HG03064 (cell line): ENCODE data around the gene SPAG6.

Experiments used
- ATAC-seq: cut with Tn5 transposase; IDR thresholded peaks from one replicate; pipeline ENCODE4 v1.9.1; 2021; ENCODE audit warnings: low read depth; ENCODE audit not compliant: unreplicated experiment

Gene SPAG6

DNA sequence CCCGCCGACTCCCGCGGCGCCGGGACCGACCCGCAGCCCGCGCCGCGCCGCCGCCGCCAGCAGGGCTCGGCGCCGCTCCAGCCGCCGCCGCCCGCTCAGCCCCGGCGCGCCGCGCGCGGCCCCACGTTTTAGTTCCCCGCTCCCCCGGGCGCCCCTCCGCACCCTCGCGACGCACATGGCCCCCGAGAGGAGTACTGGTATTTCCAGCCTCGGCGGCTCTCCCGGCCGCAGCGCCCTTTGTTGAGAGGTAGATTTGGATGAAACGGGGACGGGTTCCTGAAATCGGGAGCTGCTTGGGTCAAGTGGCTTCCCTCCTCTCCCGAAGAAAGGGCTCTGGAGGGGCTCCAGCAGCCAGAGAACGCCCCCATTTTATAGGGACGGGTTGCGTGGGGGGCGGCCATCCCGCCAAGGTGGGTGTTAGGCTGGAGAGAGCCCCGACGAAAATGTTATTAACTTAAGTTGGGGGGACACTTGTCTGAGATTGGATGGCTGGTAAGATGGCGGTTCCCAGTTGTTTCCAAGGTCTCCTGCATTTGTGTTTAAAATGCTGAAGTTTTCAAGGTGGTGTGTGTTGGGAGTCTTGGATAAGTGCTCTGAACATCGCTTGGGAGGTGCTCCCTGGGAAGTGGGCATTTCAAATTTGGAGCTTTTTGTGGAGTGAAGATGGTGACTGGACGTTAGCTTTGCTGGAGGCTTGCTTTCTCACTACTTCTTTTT is 23.2 kb upstream of the SPAG6 start:
- no peak for ATAC-seq

DNA sequence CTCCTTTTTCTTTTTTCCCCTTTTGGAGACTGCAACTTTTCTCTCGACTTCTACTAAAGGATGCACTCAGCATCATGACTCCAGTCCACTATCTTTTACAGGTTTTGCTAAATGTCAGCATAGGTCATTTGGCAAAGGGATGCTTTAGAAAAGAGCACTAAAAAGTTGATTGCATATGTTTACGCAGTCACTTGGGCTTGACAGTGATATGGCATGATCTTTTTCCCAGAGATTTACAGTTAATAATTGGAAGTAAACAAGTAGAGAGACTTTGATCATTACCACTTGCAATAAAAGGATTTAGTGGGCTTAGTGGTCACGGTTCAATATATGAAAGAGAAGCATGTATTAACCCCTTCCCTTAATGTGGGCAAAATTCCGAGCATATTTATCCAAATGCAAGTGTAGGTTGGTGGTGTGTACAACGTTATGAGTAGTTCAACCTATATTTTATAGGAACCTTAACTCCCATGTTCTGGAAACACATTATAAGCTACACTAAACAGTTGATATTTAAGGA is 22.6 kb upstream of the SPAG6 start:
- no peak for ATAC-seq

DNA sequence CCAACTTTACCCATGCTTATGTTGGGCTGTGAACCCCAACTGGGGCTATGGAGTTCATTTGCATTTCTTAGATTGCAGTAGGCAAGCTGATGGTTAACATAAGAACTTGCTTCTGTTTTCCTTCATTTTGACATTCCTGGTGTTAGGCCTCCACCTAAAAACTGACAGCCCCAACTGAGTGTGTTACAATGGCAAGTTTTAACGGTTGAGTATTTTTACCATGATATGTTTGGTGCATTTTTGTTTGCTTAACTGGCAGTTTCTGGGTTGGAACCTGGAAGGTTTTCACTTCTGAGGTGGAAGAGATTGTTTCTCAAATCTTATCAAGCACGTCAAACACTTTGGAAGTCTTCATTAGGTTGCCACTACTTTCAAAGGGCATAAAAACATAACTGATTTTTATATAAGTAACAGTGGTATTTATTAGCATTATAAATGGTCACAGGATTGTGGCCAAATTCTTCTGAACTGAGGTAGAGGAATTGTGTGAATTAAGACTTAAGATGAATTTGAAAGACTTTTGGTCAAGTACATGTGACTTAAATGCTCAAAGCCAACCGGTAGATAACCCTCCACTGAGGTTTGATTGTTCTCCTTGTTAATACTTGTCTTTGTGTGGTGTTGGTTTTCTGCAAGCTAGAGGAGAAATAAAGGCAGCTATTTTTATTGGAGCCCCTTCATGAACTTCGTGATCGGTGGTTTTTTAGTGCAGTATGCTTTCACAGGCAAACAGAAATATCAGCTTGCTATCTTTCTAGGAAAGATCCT is 21.6 kb upstream of the SPAG6 start:
- no peak for ATAC-seq

DNA sequence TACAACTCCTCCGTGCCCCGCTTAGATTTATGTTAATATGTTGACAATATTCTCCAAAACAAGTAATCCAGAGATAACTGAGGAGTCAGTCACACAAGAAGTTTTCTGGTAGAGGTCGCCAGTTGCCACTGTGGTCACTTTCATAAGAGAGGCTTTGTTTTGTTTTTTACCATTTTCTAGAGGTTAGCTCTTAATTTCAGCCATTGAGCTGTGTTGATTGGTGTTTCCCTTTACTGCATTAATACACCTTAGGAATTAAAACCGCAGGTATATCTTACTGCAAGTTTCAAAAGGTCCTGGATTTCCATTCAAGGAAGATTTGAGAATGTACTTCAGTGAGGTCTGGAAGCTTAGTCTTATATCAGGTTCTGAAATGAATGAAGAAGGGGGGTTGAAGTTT is 20.9 kb upstream of the SPAG6 start:
- no peak for ATAC-seq

DNA sequence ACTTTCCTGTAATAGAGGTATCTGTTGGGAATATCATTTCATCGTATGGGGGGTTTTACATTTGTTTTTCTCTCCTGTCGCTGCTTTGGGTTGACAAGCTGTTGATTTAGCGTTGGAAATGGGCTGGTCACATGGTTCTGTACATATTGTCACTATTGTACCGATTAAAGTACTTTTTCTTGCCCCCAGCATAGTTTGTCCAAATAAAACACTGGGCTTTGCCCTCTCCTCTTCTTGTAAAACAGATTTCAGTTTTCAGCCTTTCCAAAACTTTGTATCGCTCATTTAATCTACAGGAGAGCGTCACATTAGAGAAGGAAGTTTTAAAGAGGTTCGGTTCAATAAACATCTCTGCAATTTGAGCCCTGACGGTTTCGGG is 20.4 kb upstream of the SPAG6 start:
- ATAC-seq, result no peak

DNA sequence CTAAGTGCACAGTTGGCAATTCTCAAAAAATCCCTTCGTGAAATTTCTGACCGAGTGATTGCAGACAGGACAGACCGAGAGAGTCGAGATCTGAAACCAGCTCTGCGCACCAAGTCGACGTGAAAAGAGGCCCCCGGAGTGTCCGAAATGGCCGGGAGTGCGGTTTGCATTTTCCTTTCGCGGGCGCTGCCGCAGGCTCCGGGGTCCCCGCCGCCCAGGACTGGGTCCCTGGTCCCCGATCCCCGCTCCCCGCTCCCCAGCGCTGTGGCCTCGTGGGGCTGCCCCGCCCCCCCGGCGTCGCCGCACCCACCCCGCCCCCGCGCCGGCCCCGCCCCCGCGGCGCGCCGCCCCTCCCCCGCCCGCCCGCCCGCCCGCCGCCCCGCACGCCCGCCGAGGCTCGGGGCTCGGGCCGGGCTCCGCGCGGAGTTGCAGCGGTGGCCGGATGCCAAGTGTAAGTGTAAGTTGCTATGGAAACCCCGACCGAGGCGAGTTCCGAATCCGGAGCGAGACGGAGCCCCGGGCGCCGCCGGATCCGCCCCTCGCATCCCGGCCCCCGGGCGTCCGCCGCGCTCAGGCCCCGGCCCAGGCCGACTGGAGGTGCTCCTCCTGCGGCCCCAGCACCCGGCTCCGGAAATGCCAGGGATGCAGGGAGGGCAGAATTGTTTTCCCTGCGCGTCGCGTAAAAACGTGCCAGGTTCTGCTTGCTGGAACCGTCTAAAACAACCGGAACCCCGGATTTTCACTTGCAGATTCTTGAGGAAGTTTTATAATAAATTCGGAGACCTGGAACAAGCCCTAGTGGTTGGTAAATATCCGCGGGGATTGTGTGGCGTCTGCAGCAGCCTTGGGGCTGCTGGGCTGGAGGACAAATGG is 19.8 kb upstream of the SPAG6 start:
- ATAC-seq, result peak; percentile 39

DNA sequence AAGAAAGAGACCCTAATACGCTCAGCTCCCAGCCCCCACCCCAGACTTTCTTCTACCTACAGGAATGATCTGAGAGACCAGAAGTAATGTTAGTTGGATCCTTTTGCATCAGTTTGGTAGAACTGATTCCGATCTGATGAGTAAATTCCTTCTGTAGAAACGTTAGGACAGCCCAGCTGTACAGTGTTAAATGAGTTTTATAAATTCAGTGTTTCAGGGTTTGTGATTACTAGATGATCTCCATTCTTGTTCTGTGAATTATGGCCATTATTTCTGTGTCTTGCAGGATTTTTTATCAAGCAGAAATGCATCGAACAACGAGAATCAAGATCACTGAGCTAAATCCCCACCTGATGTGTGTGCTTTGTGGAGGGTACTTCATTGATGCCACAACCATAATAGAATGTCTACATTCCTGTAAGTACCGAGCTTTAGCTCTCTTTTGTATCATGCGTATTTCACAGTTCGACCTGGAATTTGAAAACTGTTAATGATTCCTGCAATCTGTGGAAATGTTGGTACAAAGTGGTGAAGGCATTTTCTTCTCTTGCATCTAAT is 19.1 kb upstream of the SPAG6 start:
- ATAC-seq, result no peak

DNA sequence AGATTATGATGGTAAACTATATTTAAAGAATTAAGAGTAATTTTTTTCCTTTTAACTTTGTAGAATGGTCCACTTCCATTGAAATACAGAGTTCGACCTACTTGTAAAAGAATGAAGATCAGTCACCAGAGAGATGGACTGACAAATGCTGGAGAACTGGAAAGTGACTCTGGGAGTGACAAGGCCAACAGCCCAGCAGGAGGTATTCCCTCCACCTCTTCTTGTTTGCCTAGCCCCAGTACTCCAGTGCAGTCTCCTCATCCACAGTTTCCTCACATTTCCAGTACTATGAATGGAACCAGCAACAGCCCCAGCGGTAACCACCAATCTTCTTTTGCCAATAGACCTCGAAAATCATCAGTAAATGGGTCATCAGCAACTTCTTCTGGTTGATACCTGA is 16.1 kb upstream of the SPAG6 start:
- no peak for ATAC-seq

DNA sequence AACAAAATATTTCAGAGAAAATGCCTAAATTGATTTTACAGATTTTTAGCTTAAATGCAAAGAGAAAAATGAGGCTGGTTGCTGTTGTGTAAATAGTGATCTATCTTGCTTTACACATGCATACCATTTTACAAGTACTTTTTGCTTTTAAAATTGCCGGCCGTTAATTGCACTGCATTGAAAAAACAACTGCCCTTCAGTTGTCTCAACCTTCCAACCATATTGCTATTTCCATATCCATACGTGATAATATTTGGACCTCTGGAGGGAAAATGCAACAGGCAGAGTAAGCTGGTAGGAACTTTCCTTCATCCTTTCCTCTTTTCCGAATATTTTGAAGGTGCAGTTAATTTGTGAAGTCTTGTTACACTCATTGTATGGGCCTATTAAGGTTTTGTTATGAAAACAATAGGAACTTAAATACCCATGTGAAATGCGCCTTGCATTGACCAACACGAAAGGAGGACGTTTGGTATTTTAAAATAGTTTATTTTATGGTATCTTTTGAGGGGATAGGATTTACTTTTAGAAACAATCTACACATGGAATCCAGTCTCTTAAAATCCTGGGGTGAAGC is 13.1 kb upstream of the SPAG6 start:
- no peak for ATAC-seq

DNA sequence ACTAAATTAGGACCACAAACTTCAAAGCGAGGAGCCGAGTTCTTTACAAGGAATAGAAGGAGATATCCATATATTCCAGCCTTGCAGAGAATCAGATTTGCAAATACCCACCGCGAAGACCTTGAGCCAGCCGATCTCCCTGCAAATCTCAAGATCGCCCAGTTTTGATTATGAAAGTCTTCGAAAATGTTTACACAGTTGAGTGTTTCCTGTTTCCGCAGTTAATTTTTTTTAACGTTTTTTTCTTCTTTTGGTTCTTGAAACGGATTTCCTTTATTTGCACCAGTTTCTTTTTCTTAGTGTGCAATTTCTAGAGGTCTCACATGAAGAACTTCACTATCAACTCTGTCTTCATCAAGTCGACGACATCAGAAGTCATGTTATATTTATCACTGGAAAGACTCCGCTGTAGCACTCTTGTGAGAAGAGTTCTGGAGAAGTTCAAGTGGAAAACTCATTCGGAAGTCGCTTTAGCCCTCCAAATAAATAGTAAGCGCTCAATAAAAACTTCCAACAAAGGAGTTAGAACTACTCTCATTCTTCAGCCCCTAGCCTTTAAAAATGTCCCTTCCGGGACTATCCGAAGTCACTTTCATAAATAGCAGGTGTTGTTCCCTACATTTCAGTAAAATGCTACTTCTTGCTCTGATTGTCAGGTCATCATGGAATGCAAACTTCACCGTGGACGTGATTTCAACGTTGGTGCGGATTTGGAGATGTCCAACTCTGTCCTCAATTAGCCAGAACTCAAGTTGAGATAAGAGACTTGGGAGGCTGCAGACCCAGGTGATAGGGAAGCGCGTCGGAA is 11.9 kb upstream of the SPAG6 start:
- ATAC-seq, result no peak

DNA sequence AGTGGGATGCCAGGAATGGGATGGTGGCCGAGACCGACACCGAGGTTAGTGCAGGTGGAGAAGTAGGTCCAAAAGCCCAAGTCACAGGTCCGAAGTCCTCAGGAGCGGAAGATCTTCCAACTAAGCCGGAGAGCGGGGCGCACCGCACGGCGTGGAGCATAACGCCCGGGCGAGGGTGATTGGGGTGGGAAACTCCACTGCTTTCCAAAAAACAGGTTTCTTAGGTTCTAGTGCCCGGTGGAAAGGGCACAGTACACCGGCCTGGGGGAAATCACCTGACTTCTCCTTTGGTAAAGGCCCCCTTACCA is 11.4 kb upstream of the SPAG6 start:
- ATAC-seq, result no peak

DNA sequence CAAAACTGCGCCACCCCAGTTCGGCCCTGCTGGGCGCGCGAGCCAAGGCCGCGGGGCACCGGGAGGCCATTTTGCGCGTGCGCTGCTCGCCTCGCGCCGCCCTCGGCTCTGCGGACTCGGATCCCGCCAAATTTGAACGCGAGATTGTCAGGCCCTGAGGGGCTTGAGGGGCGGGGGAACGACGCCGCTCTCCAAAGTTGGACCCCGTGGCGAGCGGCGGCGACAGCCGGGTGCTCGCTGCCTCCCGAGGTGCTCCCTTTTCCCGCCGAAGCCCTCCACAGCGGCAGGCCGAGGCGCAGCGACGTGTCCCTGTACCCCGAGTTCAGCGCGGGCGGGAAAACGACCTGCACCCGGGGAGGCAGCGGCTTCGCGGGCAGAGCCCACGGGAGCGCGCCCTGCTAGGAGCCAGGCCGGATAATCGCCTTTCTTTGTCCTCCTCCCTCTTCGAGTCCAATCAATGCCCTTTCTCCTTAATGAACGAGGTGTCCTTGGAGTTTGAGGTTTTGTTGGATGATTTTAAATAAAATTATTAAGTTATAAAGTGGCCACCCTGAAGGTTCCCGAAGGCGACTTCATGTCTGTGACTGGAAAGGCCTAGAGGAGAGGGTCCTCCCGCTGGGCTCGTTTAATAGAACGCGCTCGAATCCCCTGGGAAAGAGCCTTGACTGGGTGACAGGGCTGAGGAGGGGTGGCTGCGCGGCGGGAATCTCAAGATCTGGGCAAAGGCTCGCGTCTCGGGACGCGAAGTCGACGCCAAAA is 10.7 kb upstream of the SPAG6 start:
- no peak for ATAC-seq

DNA sequence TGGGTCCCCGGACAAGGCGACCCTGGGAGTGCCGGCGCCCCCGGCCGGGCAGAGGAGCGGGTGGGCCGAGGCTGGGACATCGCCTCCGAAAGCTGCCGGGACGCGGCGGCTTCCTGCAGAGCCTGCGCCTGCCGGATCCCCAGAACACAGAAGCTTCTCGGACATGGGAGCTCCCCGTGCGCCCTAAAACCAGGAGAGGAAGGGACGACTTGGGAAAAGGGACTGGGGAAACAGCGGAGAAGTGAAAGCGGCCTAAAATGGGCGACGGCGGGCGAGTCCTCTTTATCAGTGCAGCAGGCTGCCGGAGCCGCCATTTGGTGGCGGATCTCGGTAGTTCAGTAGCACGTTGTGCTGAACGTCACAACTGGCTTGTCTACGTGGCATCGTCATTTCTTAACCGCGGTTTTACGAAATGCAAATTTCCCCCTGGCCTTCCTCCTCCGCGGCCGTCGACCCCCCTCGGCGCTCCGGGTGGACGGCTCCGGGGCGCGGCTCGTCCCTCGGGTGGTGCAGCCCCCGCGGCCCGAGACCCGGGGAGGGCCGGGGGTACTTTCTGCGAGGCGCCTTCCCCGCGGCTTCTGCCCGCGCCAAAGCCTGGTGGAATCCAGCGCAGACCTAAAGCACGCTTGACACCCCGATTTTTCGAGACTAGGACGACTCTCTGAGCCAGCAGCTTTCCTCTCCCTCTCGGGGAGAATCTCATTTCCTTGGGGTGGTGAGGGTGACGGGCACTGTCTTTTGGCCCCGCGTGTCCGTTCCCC is 9.9 kb upstream of the SPAG6 start:
- ATAC-seq, result no peak

DNA sequence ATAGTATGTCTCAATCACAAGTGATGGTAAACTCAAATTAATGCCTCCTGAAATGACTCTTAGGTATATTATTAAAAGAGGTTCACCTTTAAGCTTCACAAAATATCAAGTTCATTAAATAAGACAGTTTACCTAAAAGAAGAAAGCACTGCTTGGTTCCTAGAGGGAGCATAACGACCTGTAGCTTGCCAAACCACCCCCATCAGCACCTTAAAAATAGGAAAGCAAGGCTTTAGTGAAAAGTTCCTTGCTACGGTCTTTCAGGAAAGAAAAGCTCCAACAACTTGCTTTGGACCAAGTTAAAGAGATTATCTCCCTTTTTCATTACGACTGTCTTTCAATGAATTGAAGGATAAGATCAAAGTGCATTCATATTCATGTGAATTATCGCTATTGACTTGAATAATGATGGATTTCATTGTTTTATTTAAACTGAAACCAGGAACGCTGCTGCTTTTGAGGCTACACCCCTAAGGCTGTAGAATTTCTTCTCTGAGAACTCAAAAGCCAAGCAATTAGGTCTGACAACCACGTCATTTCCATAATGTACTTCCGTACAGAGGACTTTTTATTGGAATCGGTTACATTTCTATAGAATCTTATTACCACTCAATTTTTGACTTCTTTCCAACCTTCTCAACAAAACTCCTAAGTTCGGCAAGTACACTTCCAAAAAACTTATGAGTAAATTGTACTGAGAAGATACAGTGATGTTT is 7.0 kb upstream of the SPAG6 start:
- ATAC-seq, result no peak

DNA sequence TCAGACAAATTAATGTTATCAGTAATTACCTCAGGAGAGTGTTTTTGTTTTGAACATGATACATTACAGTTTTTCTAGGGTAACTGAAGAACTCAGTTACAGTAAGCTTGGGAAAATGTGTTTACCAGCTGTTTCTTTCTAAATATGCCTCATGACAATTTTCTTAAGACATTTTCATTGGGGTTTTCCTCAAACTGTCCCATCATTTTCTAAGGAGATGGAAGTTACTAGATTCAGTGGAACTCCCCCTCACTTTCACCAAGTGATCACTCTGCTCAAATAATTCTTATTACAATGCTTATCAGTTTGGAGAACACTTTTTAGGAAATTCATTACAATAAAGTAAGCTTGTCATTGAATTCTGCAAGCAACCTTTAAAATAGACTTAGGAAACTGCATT is 6.4 kb upstream of the SPAG6 start:
- no peak for ATAC-seq

DNA sequence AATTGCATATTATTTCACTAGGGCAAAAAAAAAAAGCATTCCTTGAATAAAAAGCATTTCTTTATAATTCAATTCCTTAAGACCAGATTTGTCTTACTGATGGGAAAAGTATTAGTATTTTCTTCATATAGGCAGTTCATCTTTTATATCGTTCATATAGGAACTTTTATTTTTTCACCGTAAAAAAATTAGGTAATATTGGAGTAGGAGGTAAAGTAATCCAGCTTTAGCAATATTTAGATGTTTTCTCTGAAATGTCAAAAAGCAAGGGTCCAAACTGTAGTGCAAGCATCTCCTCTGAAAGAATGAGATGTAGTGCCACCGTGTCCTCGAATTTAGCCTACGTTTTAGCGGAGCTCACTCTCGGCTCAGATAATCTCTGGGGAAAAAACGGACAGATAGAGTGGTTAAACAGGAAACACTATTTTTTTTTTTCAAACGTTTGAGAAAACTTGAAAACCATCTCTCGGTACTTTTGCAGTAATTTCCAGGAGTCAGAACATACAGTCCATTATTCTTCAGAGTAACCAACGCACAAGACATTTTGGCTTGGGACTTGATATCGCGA is 5.5 kb upstream of the SPAG6 start:
- ATAC-seq, result peak; percentile 1
